Astrocyte (in vitro differentiated cells and primary cell): ENCODE results near the gene RECQL5. TPM values are rescaled to one million over a fixed set of nuclear protein-coding genes. Genes with fewer than 3 reads are reported as not detected.

ENCODE experiments used
- DNase-seq: peaks from one replicate; pipeline ENCODE4 v3.0.0-alpha.2; 2010; ENCODE audit warnings: low read depth
- FAIRE-seq: peaks from 2 replicates; lab custom pipeline; 2011; peaks lifted over from hg19 to GRCh38; lab: Jason Lieb, UNC
- H2AFZ ChIP-seq: 2 replicates; pipeline ENCODE4 v1.6.0; 2012; ENCODE audit warnings: low read depth, low read length, inconsistent platforms
- H3K27ac ChIP-seq: 2 replicates; pipeline ENCODE4 v1.5.1; 2011; ENCODE audit warnings: low read depth, low read length, inconsistent platforms
- H3K27me3 ChIP-seq: 2 replicates; pipeline ENCODE4 v1.6.0; 2011; ENCODE audit warnings: low read length, inconsistent platforms; ENCODE audit not compliant: insufficient read depth
- H3K36me3 ChIP-seq: 2 replicates; pipeline ENCODE4 v1.5.1; 2011; ENCODE audit warnings: low read length, inconsistent platforms; ENCODE audit not compliant: insufficient read depth
- H3K4me1 ChIP-seq: 2 replicates; pipeline ENCODE4 v1.5.1; 2011; ENCODE audit warnings: low read length, inconsistent platforms; ENCODE audit not compliant: insufficient read depth
- H3K4me2 ChIP-seq: 2 replicates; pipeline ENCODE4 v1.6.0; 2012; ENCODE audit warnings: low read length, inconsistent platforms
- H3K4me3 ChIP-seq: 2 replicates; pipeline ENCODE4 v1.5.1; 2011; ENCODE audit warnings: low read depth, mild to moderate bottlenecking, low read length, inconsistent platforms; ENCODE audit not compliant: insufficient read depth
- H3K79me2 ChIP-seq: 2 replicates; pipeline ENCODE4 v1.6.0; 2012; ENCODE audit warnings: mild to moderate bottlenecking, low read length, inconsistent platforms; ENCODE audit not compliant: insufficient read depth
- H3K9ac ChIP-seq: 2 replicates; pipeline ENCODE4 v1.6.0; 2012; ENCODE audit warnings: mild to moderate bottlenecking, low read length, inconsistent platforms
- H3K9me3 ChIP-seq: 2 replicates; pipeline ENCODE4 v1.5.1; 2012; ENCODE audit warnings: low read depth, mild to moderate bottlenecking, low read length, inconsistent platforms; ENCODE audit not compliant: insufficient read depth
- H4K20me1 ChIP-seq: 2 replicates; pipeline ENCODE4 v1.6.0; 2012; ENCODE audit warnings: low read length, inconsistent platforms; ENCODE audit not compliant: insufficient read depth
- H3K27ac Mint-ChIP-seq: one replicate; pipeline ENCODE4 v1.8.0; 2021; ENCODE audit warnings: mild to moderate bottlenecking, mixed read lengths; ENCODE audit not compliant: unreplicated experiment
- H3K27me3 Mint-ChIP-seq: one replicate; pipeline ENCODE4 v1.8.0; 2021; ENCODE audit warnings: low read depth, mixed read lengths; ENCODE audit not compliant: unreplicated experiment
- H3K36me3 Mint-ChIP-seq: one replicate; pipeline ENCODE4 v1.8.0; 2021; ENCODE audit warnings: low read depth, mixed read lengths; ENCODE audit not compliant: unreplicated experiment
- H3K4me1 Mint-ChIP-seq: one replicate; pipeline ENCODE4 v1.8.0; 2021; ENCODE audit warnings: low read depth, mixed read lengths; ENCODE audit not compliant: unreplicated experiment
- H3K4me3 Mint-ChIP-seq: one replicate; pipeline ENCODE4 v1.8.0; 2021; ENCODE audit warnings: mild to moderate bottlenecking, moderate library complexity, mixed read lengths; ENCODE audit not compliant: unreplicated experiment
- H3K9me3 Mint-ChIP-seq: one replicate; pipeline ENCODE4 v1.8.0; 2021; ENCODE audit warnings: mild to moderate bottlenecking, mixed read lengths; ENCODE audit not compliant: unreplicated experiment
- CTCF ChIP-seq: IDR thresholded peaks from 2 replicates; pipeline ENCODE4 v1.5.1; 2011; ENCODE audit warnings: low read depth, mild to moderate bottlenecking, inconsistent platforms, low read length, moderate library complexity; ENCODE audit not compliant: insufficient read depth
- EZH2 ChIP-seq: IDR thresholded peaks from 2 replicates; pipeline ENCODE4 v1.6.1; 2012; ENCODE audit warnings: mild to moderate bottlenecking, low read length, inconsistent platforms; ENCODE audit not compliant: insufficient read depth
- total RNA-seq: library from RNA; stranded (reverse); gene quantifications from 2 replicates; pipeline ENCODE4 v1.2.1, GENCODE V29; 2021

The RECQL5 gene
- total RNA-seq, 1 donor from 2014 or later = 25.9 TPM

GRCh38 chr17:75604034-75604695, 62.8 kb downstream of the RECQL5 start:
- FAIRE-seq (no peak), DNase-seq (no peak)
- Mint-ChIP-seq H3K27ac (no peak overlapping the region), H3K9me3 (no peaks in the 10 kb centered on the region), H3K4me3 (no peak overlapping the region), H3K4me1 (no peaks in the 10 kb centered on the region), H3K36me3 (no peaks in the 10 kb centered on the region), H3K27me3 (peaks cover 5% of the 10 kb centered on the region)
- TF ChIP-seq EZH2 (no peak), CTCF (no peak)
- peaks cover 3% of the 10 kb centered on the region for H3K27me3 ChIP-seq
- no peaks in the 10 kb centered on the region for H3K4me1 ChIP-seq
- no peak overlapping the region for H3K4me3 ChIP-seq
- H3K4me2 ChIP-seq = no peak overlapping the region
- H4K20me1 ChIP-seq = no peaks in the 10 kb centered on the region
- H3K9ac ChIP-seq = no peak overlapping the region
- H3K27ac ChIP-seq = no peak overlapping the region
- no peaks in the 10 kb centered on the region for H3K79me2 ChIP-seq
- no peaks in the 10 kb centered on the region for H3K36me3 ChIP-seq
- no peak overlapping the region for H2AFZ ChIP-seq
- H3K9me3 ChIP-seq = no peaks in the 10 kb centered on the region

- H3K4me1 Mint-ChIP-seq = no peaks in the 10 kb centered on the region
- Histone ChIP-seq H3K79me2 (no peaks in the 10 kb centered on the region), H3K36me3 (no peaks in the 10 kb centered on the region), H3K4me1 (no peaks in the 10 kb centered on the region), H3K9ac (no peak overlapping the region), H3K27ac (no peak overlapping the region), H3K4me2 (no peak overlapping the region), H3K9me3 (no peaks in the 10 kb centered on the region), H2AFZ (no peak overlapping the region), H3K4me3 (no peak overlapping the region), H4K20me1 (no peaks in the 10 kb centered on the region), H3K27me3 (peaks cover 2% of the 10 kb centered on the region)
- no peaks in the 10 kb centered on the region for H3K9me3 Mint-ChIP-seq
- FAIRE-seq (no peak), DNase-seq (no peak)
- TF ChIP-seq EZH2 = no peak
- no peak for TF ChIP-seq CTCF
- H3K27ac Mint-ChIP-seq = no peak overlapping the region
- H3K36me3 Mint-ChIP-seq = no peaks in the 10 kb centered on the region
- peaks cover 5% of the 10 kb centered on the region for H3K27me3 Mint-ChIP-seq
- no peak overlapping the region for H3K4me3 Mint-ChIP-seq
Observed at GRCh38 chr17:75603123-75603522, 63.8 kb downstream of the RECQL5 start.

GRCh38 chr17:75602644-75603043, 64.3 kb downstream of the RECQL5 start:
- H2AFZ ChIP-seq = no peak overlapping the region
- no peak overlapping the region for H3K27ac ChIP-seq

More at GRCh38 chr17:75602644-75603043, 64.3 kb downstream of the RECQL5 start:
- no peaks in the 10 kb centered on the region for H3K36me3 Mint-ChIP-seq
- Histone ChIP-seq H4K20me1 (no peaks in the 10 kb centered on the region), H3K79me2 (no peaks in the 10 kb centered on the region), H3K4me1 (no peaks in the 10 kb centered on the region), H3K4me2 (no peak overlapping the region), H3K4me3 (no peak overlapping the region), H3K9ac (no peak overlapping the region), H3K27me3 (peaks cover 5% of the 10 kb centered on the region), H3K9me3 (no peaks in the 10 kb centered on the region), H3K36me3 (no peaks in the 10 kb centered on the region)
- peaks cover 5% of the 10 kb centered on the region for H3K27me3 Mint-ChIP-seq
- no peak overlapping the region for H3K27ac Mint-ChIP-seq
- FAIRE-seq (no peak), DNase-seq (no peak)
- H3K4me1 Mint-ChIP-seq = no peaks in the 10 kb centered on the region
- H3K9me3 Mint-ChIP-seq = no peaks in the 10 kb centered on the region
- TF ChIP-seq EZH2 = no peak
- TF ChIP-seq CTCF = no peak
- H3K4me3 Mint-ChIP-seq = no peak overlapping the region
